ENCODE measurements around the gene METTL8.

The METTL8 gene

DNA sequence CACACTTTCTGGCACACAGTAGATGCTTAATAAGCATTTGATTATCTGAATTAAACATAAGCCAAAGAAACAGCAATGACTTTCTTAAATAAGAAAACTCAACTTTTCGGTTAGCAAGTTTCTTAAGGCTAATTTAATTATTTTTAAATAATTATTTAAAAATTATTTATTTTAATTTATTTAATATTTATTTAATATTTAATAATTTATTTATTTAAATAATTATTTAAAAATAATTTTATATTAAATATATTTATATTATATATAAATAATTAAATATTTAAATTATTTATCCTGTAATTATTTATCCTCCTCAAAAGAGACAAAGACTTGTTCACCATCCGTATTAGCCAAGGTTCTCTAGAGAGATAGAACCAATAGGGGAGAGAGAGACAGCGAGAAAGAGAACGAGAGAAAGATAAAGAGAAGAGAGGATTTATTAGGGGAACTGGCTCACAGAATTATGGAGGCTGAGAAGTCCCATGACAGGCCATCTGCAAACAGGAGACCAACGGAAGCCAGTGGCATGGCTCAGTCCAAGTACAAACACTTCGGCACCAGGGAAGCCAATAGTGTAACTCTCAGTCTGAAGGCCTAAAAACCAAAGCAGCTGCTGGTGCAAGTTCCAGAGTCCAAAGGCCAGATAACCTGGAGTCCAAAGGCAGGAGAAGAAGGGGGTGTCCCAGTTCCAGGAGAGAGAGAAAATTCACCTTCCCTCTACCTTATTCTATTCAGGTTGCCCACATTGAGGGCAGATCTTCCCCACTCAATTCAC is 125.3 kb downstream of the METTL8 start:
- no peak for DNase-seq

- no peak for DNase-seq
These were observed 126.2 kb downstream of the METTL8 start for GRCh38 chr2:171307560-171307959.

GRCh38 chr2:171297956-171298355 is 135.8 kb downstream of the METTL8 start:
- DNase-seq = no peak

DNA sequence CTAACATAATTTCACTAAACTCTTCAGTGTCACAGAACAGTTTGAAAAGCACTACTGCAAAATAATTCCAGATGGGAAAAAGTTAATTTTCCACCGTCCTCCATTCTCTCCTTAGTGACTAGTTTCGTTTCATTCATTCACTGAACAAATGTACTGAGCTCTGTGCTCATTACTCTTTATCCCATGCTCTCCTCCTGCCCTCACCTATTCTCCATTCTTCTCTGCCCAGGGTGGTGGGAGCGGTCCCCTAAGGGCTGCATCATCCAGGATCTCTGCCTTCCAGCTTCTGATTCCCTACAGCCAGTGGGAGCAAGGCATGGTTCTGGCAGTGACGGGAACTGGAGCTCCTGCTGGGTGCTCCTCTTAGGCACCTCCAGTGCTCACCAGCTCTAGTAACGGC is 139.2 kb downstream of the METTL8 start:
- DNase-seq = no peak

- DNase-seq = no peak
These were observed 140.1 kb downstream of the METTL8 start for GRCh38 chr2:171293661-171294060.

DNA sequence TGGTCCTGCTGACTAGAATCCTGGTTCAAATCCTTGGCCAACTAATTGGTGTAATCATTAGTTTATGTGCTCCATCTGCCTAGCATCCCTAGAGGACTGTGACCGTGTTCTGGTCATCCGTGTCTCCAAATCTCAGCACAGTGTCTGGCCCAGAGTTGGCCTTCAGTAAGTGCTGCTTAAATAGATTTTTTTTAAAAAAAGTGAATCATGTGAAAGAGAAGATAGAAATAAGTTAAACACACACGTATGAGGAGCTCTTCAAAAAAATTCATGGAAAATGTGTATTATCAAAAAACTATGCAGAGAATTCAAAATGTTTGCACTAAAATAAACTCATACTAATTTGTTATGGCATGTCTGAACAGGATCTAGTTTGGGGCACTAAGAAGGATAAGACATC is 143.8 kb downstream of the METTL8 start:
- no peak for DNase-seq

GRCh38 chr2:171289316-171289715 is 144.5 kb downstream of the METTL8 start:
- DNase-seq = no peak

- no peak for DNase-seq
These were observed 146.2 kb downstream of the METTL8 start for GRCh38 chr2:171287611-171288010.

DNA sequence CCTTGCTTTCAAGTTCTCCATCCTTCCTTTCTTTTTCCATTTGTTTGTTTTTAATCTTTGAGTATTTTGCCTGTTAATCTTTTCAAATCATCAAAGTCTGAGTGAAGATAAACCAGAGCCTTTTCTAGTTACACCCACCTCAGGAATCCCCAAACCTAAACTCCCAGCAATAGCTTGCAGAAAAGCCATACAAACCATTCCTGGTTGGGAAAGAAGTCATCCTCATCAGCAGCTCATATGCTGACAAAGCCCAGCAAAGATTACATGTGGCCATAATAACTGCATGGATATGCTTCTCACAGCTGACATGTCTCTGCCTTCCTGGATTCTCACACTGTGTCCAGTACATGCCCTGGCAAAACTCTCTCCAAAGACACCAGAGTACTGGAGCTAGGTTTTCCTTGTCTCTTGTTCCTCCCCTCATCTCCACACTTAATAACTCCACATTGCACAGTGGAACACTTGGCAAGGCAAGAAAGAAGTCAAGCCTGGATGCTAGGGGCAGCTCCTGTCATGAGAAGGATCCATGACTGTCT is 146.7 kb downstream of the METTL8 start:
- DNase-seq = no peak

DNA sequence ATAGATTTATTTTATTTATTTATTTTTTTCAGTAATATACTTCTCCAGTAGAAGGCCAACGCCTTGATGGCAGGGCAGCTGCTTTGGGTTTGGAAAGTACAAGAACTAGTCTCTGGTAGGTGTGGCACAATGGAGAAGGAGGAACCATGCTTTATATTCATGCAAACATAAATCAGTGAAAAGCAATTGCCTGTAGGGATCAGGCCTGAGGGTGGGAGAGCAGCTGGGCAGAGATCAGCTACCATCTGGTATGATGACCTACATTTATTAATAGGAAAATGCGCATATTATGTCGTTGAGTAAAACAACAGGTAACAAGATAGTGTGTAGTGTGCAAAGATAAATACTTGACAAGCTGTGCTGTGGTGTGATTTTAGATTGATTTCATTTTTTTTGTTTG is 152.7 kb downstream of the METTL8 start:
- DNase-seq = no peak

- DNase-seq = no peak
These were observed 153.6 kb downstream of the METTL8 start for GRCh38 chr2:171279983-171280790.

DNA sequence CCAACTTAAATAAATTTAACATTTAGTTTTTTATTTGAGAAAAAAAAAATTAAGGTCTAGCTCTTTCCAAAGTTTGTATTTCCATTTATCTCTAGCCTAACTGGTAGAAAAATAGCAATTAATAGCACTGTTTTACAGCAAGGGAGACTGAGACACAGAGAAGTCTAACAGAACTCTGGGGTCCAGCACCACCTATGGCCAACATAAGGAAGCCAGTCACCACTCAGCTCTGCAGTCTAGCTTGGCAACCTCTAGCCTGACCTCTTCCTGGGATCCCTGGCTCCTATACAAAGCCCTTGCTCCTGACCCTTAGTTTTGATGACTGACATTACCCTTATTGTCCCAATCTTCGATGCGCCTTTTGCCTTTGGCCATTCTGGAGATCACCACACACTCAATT is 159.0 kb downstream of the METTL8 start:
- no peak for DNase-seq

DNA sequence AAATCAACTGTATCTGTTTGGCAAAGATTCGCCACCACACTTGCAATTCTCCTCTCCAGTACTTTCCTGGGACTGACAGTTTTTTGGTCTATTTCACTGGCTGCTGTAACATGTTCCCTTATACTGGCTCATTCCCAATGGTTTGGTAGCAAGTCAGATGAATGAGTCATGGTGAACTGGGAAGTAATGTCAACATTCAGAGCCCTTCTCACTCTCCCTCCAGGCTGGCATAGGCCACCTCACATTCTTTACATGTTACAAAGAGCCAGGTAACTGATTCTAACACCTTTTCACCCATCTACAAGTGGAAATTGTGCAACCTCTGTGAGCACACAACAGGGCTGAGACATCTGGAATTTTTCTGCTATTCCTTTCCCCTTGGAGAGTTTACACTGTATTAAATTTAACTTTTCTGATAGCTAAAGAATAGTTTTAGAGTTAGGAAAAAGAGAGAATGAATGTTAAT is 161.8 kb downstream of the METTL8 start:
- no peak for DNase-seq

- no peak for DNase-seq
These were observed 162.4 kb downstream of the METTL8 start for GRCh38 chr2:171271386-171271785.

GRCh38 chr2:171267855-171268629 is 165.7 kb downstream of the METTL8 start:
- no peak for DNase-seq
